C4-2B (cell line): ENCODE measurements around the gene MARCKS.
"Not testable (repeated sequence)": the region's sequence is repeated elsewhere in the genome, so short reads cannot be mapped to it uniquely, and the experiment has no call there.

Source experiments
- H3K27ac ChIP-seq: fragments of 450-650 bp; 2 replicates; pipeline ENCODE4 v1.5.1; 2017
- ZFX ChIP-seq: fragments of 450-650 bp; IDR thresholded peaks from 2 replicates; pipeline ENCODE4 v1.6.1; 2017
- TF ChIP-seq, protein P1 (sequence below): fragments of 450-650 bp; conservative IDR thresholded peaks from 2 replicates; pipeline ENCODE4 v1.5.1; 2017; ENCODE audit warnings: mild to moderate bottlenecking

Gene MARCKS

DNA sequence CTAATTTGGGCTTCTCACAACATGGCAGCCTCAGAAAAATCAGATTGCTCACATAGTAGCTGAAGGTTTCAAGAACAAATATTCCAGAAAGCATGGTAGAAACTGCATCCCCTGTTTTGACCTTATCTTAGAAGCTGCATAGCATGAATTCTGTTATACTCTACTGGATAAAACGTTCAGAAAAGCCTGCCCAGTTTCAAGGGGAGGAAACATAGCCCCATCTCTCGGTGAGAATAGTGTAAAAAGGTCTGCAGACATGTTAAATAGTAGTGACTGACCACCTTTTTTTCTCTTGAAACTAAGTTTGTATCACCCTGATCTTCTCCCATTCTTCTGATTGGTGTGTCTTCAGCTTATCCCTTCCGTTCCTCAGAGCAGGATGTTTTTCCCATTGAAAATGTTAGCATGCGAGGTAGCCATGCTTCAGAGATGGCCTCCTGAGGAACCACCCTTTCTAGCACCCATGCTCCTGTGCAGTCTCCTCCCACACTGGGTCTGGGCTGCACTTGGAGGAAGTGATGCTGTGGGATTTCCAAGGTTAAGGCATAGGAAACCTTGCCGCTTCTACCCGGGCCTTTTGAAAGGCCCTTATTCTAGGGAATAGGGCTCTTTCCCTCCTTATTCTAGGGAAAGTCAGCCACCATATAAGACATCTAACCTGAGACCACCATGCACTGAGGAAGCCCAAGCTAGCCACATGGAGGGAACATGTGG lies 50.1 kb downstream of the MARCKS start:
- H3K27ac ChIP-seq = no peak overlapping the region
- TF ChIP-seq ZFX = no peak
- TF ChIP-seq, protein P1, sequence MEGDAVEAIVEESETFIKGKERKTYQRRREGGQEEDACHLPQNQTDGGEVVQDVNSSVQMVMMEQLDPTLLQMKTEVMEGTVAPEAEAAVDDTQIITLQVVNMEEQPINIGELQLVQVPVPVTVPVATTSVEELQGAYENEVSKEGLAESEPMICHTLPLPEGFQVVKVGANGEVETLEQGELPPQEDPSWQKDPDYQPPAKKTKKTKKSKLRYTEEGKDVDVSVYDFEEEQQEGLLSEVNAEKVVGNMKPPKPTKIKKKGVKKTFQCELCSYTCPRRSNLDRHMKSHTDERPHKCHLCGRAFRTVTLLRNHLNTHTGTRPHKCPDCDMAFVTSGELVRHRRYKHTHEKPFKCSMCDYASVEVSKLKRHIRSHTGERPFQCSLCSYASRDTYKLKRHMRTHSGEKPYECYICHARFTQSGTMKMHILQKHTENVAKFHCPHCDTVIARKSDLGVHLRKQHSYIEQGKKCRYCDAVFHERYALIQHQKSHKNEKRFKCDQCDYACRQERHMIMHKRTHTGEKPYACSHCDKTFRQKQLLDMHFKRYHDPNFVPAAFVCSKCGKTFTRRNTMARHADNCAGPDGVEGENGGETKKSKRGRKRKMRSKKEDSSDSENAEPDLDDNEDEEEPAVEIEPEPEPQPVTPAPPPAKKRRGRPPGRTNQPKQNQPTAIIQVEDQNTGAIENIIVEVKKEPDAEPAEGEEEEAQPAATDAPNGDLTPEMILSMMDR = peak; percentile 11; the same call in 1 of the 2 replicates

GRCh38 chr6:113908801-113909200 lies 51.7 kb downstream of the MARCKS start:
- TF ChIP-seq, protein P1 = no peak
- TF ChIP-seq ZFX = no peak
- no peak overlapping the region for H3K27ac ChIP-seq

- no peak overlapping the region for H3K27ac ChIP-seq
- TF ChIP-seq, protein P1 = peak; percentile 76
- TF ChIP-seq ZFX = no peak
Measured at GRCh38 chr6:113909224-113909856, 52.2 kb downstream of the MARCKS start.

- H3K27ac ChIP-seq = not testable (repeated sequence)
Measured at GRCh38 chr6:113910285-113910684, 53.1 kb downstream of the MARCKS start.
